Endodermal cell (in vitro differentiated cells): ENCODE data around the gene CDKN2A. TPM values are rescaled to one million over a fixed set of nuclear protein-coding genes. Genes with fewer than 3 reads are reported as not detected.

ENCODE experiments used
- DNase-seq: peaks from one replicate; pipeline ENCODE4 v3.0.0-alpha.2; 2017
- H3K27ac ChIP-seq: 2 replicates; pipeline ENCODE4 v1.5.1; 2013; ENCODE audit warnings: mild to moderate bottlenecking, low read depth, low read length, moderate library complexity
- H3K27me3 ChIP-seq: 2 replicates; pipeline ENCODE4 v1.6.1; 2013; ENCODE audit warnings: mild to moderate bottlenecking, low read length, moderate library complexity; ENCODE audit not compliant: insufficient read depth, control insufficient read depth, poor library complexity, severe bottlenecking
- H3K36me3 ChIP-seq: 2 replicates; pipeline ENCODE4 v1.7.0; 2013; ENCODE audit warnings: mild to moderate bottlenecking, low read length, moderate library complexity; ENCODE audit not compliant: control insufficient read depth, insufficient read depth
- H3K4me1 ChIP-seq: one replicate; pipeline ENCODE4 v1.7.0; 2013; ENCODE audit warnings: low read length; ENCODE audit not compliant: control insufficient read depth, insufficient read depth
- H3K4me3 ChIP-seq: 2 replicates; pipeline ENCODE4 v1.5.1; 2013; ENCODE audit warnings: mild to moderate bottlenecking, low read length, moderate library complexity
- H3K9ac ChIP-seq: 2 replicates; pipeline ENCODE4 v1.6.1; 2013; ENCODE audit warnings: mild to moderate bottlenecking, low read length, moderate library complexity; ENCODE audit not compliant: poor library complexity, severe bottlenecking; ENCODE audit errors: extremely low read depth
- H3K9me3 ChIP-seq: 2 replicates; pipeline ENCODE4 v1.6.1; 2013; ENCODE audit warnings: mild to moderate bottlenecking, low read length, moderate library complexity; ENCODE audit not compliant: control insufficient read depth
- H3K27ac Mint-ChIP-seq: 2 replicates; pipeline ENCODE4 v1.8.0; 2020; ENCODE audit warnings: mixed read lengths
- H3K27me3 Mint-ChIP-seq: 2 replicates; pipeline ENCODE4 v1.8.0; 2021; ENCODE audit warnings: mild to moderate bottlenecking, mixed read lengths; ENCODE audit not compliant: insufficient read depth
- H3K36me3 Mint-ChIP-seq: 2 replicates; pipeline ENCODE4 v1.8.0; 2020; ENCODE audit warnings: low read depth, mixed read lengths
- H3K4me1 Mint-ChIP-seq: 2 replicates; pipeline ENCODE4 v1.8.0; 2020; ENCODE audit warnings: mixed read lengths
- H3K4me3 Mint-ChIP-seq: 2 replicates; pipeline ENCODE4 v1.8.0; 2020; ENCODE audit warnings: mild to moderate bottlenecking, moderate library complexity, mixed read lengths
- H3K9me3 Mint-ChIP-seq: 2 replicates; pipeline ENCODE4 v1.8.0; 2020; ENCODE audit warnings: mild to moderate bottlenecking, mixed read lengths
- WGBS, 2 experiments: methylation state at CpG; one replicate each; pipeline versions ENCODE4 v1.1.5 to v1.1.7; 2013; ENCODE audit warnings: missing lambda C conversion rate in 2 of 2, mixed read lengths in 1 of 2; ENCODE audit not compliant: insufficient coverage in 1 of 2, insufficient read length in 1 of 2; 5-methylcytosine and 5-hydroxymethylcytosine counted together
- total RNA-seq, 2 donors: library from RNA; stranded (reverse); fragmentation: NEBNext Ultra II Directional in 1 of 2; extraction: Animal tissue kit (Norgen Biotek cat#: 25700) in 1 of 2; gene quantifications; 2 replicates in 1 of 2; 3 replicates in 1 of 2; pipeline ENCODE4 v1.2.1, GENCODE V29; 2021
- TF ChIP-seq, protein P1 (sequence below): fragments of 200-600 bp; sonication (generic); conservative IDR thresholded peaks from 2 replicates; pipeline ENCODE4 v1.5.0; 2021; ENCODE audit warnings: antibody characterized with exemption, mild to moderate bottlenecking

CDKN2A gene
- total RNA-seq, 2 donors from 2014 or later, result 1.9 to 6.7 TPM

DNA sequence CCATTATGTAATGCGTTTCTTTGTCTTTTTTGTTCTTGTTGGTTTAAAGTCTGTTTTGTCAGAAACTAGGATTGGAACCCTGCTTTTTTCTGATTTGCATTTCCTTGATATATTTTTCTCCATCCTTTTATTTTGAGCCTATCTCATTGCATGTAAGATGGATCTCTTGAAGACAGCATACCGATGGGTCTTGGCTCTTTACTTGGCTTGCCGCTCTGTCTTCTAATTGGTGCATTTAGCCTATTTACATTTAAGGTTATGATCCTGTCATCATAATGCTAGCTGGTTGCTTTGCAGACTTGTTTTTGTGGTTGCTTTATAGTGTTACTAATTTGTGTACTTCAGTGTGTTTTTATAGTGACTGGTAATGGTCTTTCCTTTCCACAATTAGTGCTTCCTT, 28.2 kb upstream of the CDKN2A start:
- H3K9ac ChIP-seq, result no peak overlapping the region
- no peak overlapping the region for H3K27ac Mint-ChIP-seq
- H3K9me3 ChIP-seq, result peaks cover 20% of the 10 kb centered on the region
- H3K9me3 Mint-ChIP-seq, result peaks cover 12% of the 10 kb centered on the region
- H3K36me3 ChIP-seq, result no peaks in the 10 kb centered on the region
- no peak for DNase-seq
- H3K4me3 ChIP-seq, result no peak overlapping the region
- no peaks in the 10 kb centered on the region for H3K27me3 ChIP-seq
- no peaks in the 10 kb centered on the region for H3K36me3 Mint-ChIP-seq
- peaks cover 24% of the 10 kb centered on the region for H3K27me3 Mint-ChIP-seq
- WGBS, 2 experiments, result 92% methylated on average over 3 of the region's 3 CpGs; no CpG with 5 or more reads in 1 of the 2 experiments
- peaks cover 7% of the 10 kb centered on the region for H3K4me1 Mint-ChIP-seq
- peaks cover 3% of the 10 kb centered on the region for H3K4me1 ChIP-seq
- no peak overlapping the region for H3K4me3 Mint-ChIP-seq
- TF ChIP-seq, protein P1, sequence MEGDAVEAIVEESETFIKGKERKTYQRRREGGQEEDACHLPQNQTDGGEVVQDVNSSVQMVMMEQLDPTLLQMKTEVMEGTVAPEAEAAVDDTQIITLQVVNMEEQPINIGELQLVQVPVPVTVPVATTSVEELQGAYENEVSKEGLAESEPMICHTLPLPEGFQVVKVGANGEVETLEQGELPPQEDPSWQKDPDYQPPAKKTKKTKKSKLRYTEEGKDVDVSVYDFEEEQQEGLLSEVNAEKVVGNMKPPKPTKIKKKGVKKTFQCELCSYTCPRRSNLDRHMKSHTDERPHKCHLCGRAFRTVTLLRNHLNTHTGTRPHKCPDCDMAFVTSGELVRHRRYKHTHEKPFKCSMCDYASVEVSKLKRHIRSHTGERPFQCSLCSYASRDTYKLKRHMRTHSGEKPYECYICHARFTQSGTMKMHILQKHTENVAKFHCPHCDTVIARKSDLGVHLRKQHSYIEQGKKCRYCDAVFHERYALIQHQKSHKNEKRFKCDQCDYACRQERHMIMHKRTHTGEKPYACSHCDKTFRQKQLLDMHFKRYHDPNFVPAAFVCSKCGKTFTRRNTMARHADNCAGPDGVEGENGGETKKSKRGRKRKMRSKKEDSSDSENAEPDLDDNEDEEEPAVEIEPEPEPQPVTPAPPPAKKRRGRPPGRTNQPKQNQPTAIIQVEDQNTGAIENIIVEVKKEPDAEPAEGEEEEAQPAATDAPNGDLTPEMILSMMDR, result no peak
- H3K27ac ChIP-seq, result no peak overlapping the region

DNA sequence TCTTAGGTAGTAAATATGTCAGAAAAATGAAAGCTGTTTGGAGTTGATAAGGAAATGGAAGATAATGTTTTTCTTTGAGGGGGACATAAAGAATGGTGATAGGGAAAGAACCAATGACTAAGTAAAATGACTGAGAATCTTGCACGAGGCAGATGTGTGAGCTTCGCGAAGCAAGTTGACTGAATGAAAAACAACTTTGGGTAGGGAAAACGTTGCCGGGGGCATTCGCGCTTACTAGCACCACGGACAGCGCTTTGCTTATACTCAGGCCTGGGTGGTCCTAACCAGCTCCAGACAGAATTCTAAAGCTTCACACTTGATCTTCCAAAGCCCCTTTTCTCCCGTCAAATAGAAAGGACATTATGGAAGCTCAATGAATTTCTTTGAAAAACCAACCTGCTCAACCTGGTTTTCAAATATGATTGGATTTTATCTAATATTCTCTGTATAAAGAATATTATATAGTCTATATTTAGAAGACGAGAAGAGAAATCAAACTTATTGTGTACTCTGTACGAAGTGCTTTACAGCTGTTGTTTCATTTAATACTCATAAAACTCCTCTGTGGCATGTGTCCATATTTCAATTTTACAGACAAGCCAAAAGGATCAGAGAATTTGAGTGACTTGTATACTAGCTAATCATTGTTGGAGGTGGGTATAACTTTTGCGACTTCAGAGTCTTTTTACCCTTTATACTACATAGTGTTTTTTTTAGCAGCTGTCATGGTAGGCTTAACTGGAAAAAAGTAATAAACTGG, 16.9 kb upstream of the CDKN2A start:
- Histone ChIP-seq H3K9me3 (no peaks in the 10 kb centered on the region), H3K27me3 (peaks cover 57% of the 10 kb centered on the region), H3K4me1 (no peaks in the 10 kb centered on the region), H3K4me3 (no peak overlapping the region), H3K36me3 (no peaks in the 10 kb centered on the region), H3K27ac (no peak overlapping the region), H3K9ac (no peak overlapping the region)
- TF ChIP-seq, protein P1, result no peak
- peaks cover 59% of the 10 kb centered on the region for H3K27me3 Mint-ChIP-seq
- no peak overlapping the region for H3K4me3 Mint-ChIP-seq
- no peaks in the 10 kb centered on the region for H3K36me3 Mint-ChIP-seq
- H3K9me3 Mint-ChIP-seq, result no peaks in the 10 kb centered on the region
- peak; percentile 89 for DNase-seq
- peaks cover 7% of the 10 kb centered on the region for H3K4me1 Mint-ChIP-seq
- no peak overlapping the region for H3K27ac Mint-ChIP-seq
- 12 to 20% methylated on average over 1 to 11 of the region's 13 CpGs for WGBS, 2 experiments

- H3K9ac ChIP-seq, result no peak overlapping the region
- H3K36me3 ChIP-seq, result peaks cover 6% of the 10 kb centered on the region
- H3K9me3 ChIP-seq, result no peaks in the 10 kb centered on the region
- H3K36me3 Mint-ChIP-seq, result no peaks in the 10 kb centered on the region
- H3K4me1 Mint-ChIP-seq, result peaks cover 16% of the 10 kb centered on the region
- H3K27me3 ChIP-seq, result peaks cover 73% of the 10 kb centered on the region
- H3K4me3 Mint-ChIP-seq, result peak overlapping the region; percentile 92
- H3K4me3 ChIP-seq, result peak overlapping the region; percentile 94
- TF ChIP-seq, protein P1, result no peak
- H3K4me1 ChIP-seq, result no peaks in the 10 kb centered on the region
- H3K27ac ChIP-seq, result no peak overlapping the region
- H3K27ac Mint-ChIP-seq, result no peak overlapping the region
- no peak for DNase-seq
- 16 to 22% methylated on average over 6 of the region's 6 CpGs for WGBS, 2 experiments
- no peaks in the 10 kb centered on the region for H3K9me3 Mint-ChIP-seq
- H3K27me3 Mint-ChIP-seq, result peaks cover 75% of the 10 kb centered on the region
These were observed 15.3 kb upstream of the CDKN2A start for GRCh38 chr9:22009506-22009867.
